Naive thymus-derived CD4-positive, alpha-beta T cell (primary cell): ENCODE measurements around the gene PLEKHA1. TPM values are rescaled to one million over a fixed set of nuclear protein-coding genes. Genes with fewer than 3 reads are reported as not detected.

Experiments
- ATAC-seq: fragments of 150-1000 bp; cut with Tn5 transposase; 2 replicates; pipeline ENCODE4 v1.10.0; 2021; ENCODE audit warnings: mild to moderate bottlenecking, moderate library complexity
- CTCF ChIA-PET: fragments of 350-600 bp; sonication (Branson Sonifier 250); formaldehyde crosslinking; loops from one replicate; lab custom pipeline; 2021; ENCODE audit warnings: antibody characterized with exemption; lab: Charles Lee
- POLR2A ChIA-PET: fragments of 350-600 bp; sonication (Branson Sonifier 250); formaldehyde crosslinking; loops from one replicate; lab custom pipeline; 2021; ENCODE audit warnings: antibody characterized with exemption, inconsistent platforms; lab: Charles Lee
- DNase-seq, 9 donors: peaks; one replicate each; pipeline versions ENCODE4 v3.0.0 to v3.0.0-alpha.2; 2020 to 2022; ENCODE audit warnings: mixed read lengths in 1 of 9
- H3K27ac ChIP-seq: one replicate; pipeline ENCODE4 v1.7.0; 2013; ENCODE audit warnings: mild to moderate bottlenecking, low read depth, low read length, moderate library complexity
- H3K27me3 ChIP-seq, 2 donors: one replicate each; pipeline ENCODE4 v1.7.0; 2013; ENCODE audit warnings: low read length in 2 of 2, mild to moderate bottlenecking in 2 of 2, moderate library complexity in 2 of 2; ENCODE audit not compliant: control insufficient read depth in 2 of 2, insufficient read depth in 2 of 2
- H3K36me3 ChIP-seq, 3 experiments: 1 replicate in 2 of 3; 2 replicates in 1 of 3; pipeline ENCODE4 v1.7.0; 2013; ENCODE audit warnings: low read length in 3 of 3, mild to moderate bottlenecking in 3 of 3, moderate library complexity in 1 of 3; ENCODE audit not compliant: insufficient read depth in 3 of 3, control insufficient read depth in 2 of 3
- H3K4me1 ChIP-seq, 2 donors: one replicate each; pipeline ENCODE4 v1.7.0; 2013; ENCODE audit warnings: low read length in 2 of 2, mild to moderate bottlenecking in 2 of 2, moderate library complexity in 1 of 2; ENCODE audit not compliant: control insufficient read depth in 2 of 2, insufficient read depth in 2 of 2
- H3K4me3 ChIP-seq: 2 replicates; pipeline ENCODE4 v1.7.0; 2013; ENCODE audit warnings: mild to moderate bottlenecking, low read length
- H3K9me3 ChIP-seq, 3 experiments: 1 replicate in 2 of 3; 2 replicates in 1 of 3; pipeline ENCODE4 v1.7.0; 2013; ENCODE audit warnings: low read length in 3 of 3; ENCODE audit not compliant: control insufficient read depth in 2 of 3
- H3K27ac Mint-ChIP-seq, 9 donors: one replicate each; pipeline ENCODE4 v1.8.0; 2020 to 2022; ENCODE audit warnings: mixed read lengths in 9 of 9, mild to moderate bottlenecking in 8 of 9, moderate library complexity in 5 of 9, inconsistent platforms in 2 of 9
- H3K27me3 Mint-ChIP-seq, 5 donors: one replicate each; pipeline ENCODE4 v1.8.0; 2021 to 2022; ENCODE audit warnings: mixed read lengths in 5 of 5, mild to moderate bottlenecking in 1 of 5
- H3K36me3 Mint-ChIP-seq, 5 donors: one replicate each; pipeline ENCODE4 v1.8.0; 2020 to 2022; ENCODE audit warnings: mixed read lengths in 5 of 5, mild to moderate bottlenecking in 3 of 5, inconsistent platforms in 1 of 5
- H3K4me1 Mint-ChIP-seq, 7 donors: one replicate each; pipeline ENCODE4 v1.8.0; 2020 to 2022; ENCODE audit warnings: mixed read lengths in 7 of 7, mild to moderate bottlenecking in 3 of 7, inconsistent platforms in 1 of 7
- H3K4me3 Mint-ChIP-seq, 10 donors: one replicate each; pipeline ENCODE4 v1.8.0; 2020 to 2022; ENCODE audit warnings: mild to moderate bottlenecking in 10 of 10, mixed read lengths in 10 of 10, moderate library complexity in 6 of 10, inconsistent platforms in 2 of 10
- H3K9me3 Mint-ChIP-seq, 11 donors: one replicate each; pipeline ENCODE4 v1.8.0; 2020 to 2022; ENCODE audit warnings: mixed read lengths in 11 of 11, mild to moderate bottlenecking in 4 of 11, inconsistent platforms in 1 of 11, moderate library complexity in 1 of 11
- intact Hi-C, 2 donors: fragments of 100-400 bp; cut with micrococcal nuclease; formaldehyde crosslinking; loops; one replicate each; pipeline ENCODE4 v1.15.1; 2023
- polyA plus RNA-seq, 2 donors: library from polyadenylated mRNA; unstranded; fragments of 300-500 nt; fragmentation: Illumina TruSeq; gene quantifications; one replicate each; pipeline ENCODE4 v1.2.3, GENCODE V29; 2021
- total RNA-seq, 6 experiments: library from RNA in 5 of 6; stranded (reverse) in 5 of 6; gene quantifications; 1 replicate in 5 of 6; 2 replicates in 1 of 6; pipeline ENCODE4 v1.2.3 and lab custom pipeline; 2021 to 2026

The PLEKHA1 gene
- total and polyA plus RNA-seq, 7 experiments from 2014 or later = 5.9 to 100 (median 87.2) TPM

GRCh38 chr10:122461367-122461728 is 86.8 kb downstream of the PLEKHA1 start, which contains the start of gene HTRA1:
TSS of gene HTRA1 (plus strand) at chr10:122461553. CDS start at chr10:122461653, 100 bp downstream.
- H3K9me3 Mint-ChIP-seq = no peaks in the 10 kb centered on the region
- peaks cover 69 to 77% (median 70%) of the 10 kb centered on the region in 5 donors for H3K27me3 Mint-ChIP-seq
- Histone ChIP-seq H3K4me3 (peak within 1 kb of the TSS; percentile 39), H3K27me3 (peaks cover 13 to 23% of the 10 kb centered on the region in 2 donors), H3K27ac (no peak within 1 kb of the TSS), H3K4me1 (peaks cover 0 to 7% of the 10 kb centered on the region in 2 donors), H3K9me3 (no peaks in the 10 kb centered on the region), H3K36me3 (no peaks in the 10 kb centered on the region)
- peak within 1 kb of the TSS; percentile 67 to 89 (median 78) for H3K4me3 Mint-ChIP-seq
- DNase-seq (no peak), ATAC-seq (no peak)
- peaks cover 6 to 20% (median 17%) of the 10 kb centered on the region in 7 donors for H3K4me1 Mint-ChIP-seq
- intact Hi-C loops = no loop called here
- ChIA-PET POLR2A (no interaction called here), CTCF (no interaction called here)
- no peak within 1 kb of the TSS for H3K27ac Mint-ChIP-seq
- H3K36me3 Mint-ChIP-seq = no peaks in the 10 kb centered on the region

DNA sequence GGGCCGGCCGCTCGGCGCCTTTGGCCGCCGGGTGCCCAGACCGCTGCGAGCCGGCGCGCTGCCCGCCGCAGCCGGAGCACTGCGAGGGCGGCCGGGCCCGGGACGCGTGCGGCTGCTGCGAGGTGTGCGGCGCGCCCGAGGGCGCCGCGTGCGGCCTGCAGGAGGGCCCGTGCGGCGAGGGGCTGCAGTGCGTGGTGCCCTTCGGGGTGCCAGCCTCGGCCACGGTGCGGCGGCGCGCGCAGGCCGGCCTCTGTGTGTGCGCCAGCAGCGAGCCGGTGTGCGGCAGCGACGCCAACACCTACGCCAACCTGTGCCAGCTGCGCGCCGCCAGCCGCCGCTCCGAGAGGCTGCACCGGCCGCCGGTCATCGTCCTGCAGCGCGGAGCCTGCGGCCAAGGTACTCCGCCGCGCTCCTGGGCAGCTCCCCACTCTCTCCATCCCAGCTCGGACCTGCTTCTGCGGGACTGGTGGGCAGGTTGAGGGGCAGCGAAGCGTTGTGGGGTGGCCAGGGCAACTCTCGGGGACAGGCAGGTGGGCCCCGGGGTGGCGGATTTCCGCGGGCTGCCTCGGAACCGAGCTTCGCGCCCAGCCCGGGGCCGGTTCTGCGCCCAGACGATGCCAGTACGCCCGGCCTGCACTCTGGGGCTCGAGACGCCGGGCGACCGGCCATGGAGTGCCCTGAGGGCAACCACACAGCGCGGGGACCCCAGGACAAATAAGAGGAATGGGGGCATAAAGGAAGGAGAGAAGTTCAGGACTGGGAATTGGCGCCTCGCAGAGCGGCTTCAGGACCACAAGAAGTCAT is 87.4 kb downstream of the PLEKHA1 start:
- POLR2A ChIA-PET = no interaction called here
- peak overlapping the region; percentile 67 to 89 (median 78) for H3K4me3 Mint-ChIP-seq
- no peak overlapping the region for H3K27ac Mint-ChIP-seq
- H3K4me1 ChIP-seq = peaks cover 0 to 7% of the 10 kb centered on the region in 2 donors
- peak; percentile 43 for ATAC-seq
- H3K9me3 Mint-ChIP-seq = no peaks in the 10 kb centered on the region
- H3K4me1 Mint-ChIP-seq = peaks cover 6 to 20% (median 17%) of the 10 kb centered on the region in 7 donors
- no peaks in the 10 kb centered on the region for H3K36me3 ChIP-seq
- H3K9me3 ChIP-seq = no peaks in the 10 kb centered on the region
- H3K27me3 ChIP-seq = peaks cover 13 to 20% of the 10 kb centered on the region in 2 donors
- CTCF ChIA-PET = no interaction called here
- intact Hi-C loops = no loop called here
- DNase-seq = no peak
- no peaks in the 10 kb centered on the region for H3K36me3 Mint-ChIP-seq
- H3K27ac ChIP-seq = no peak overlapping the region
- H3K4me3 ChIP-seq = peak overlapping the region; percentile 39
- H3K27me3 Mint-ChIP-seq = peaks cover 65 to 72% (median 68%) of the 10 kb centered on the region in 5 donors

DNA sequence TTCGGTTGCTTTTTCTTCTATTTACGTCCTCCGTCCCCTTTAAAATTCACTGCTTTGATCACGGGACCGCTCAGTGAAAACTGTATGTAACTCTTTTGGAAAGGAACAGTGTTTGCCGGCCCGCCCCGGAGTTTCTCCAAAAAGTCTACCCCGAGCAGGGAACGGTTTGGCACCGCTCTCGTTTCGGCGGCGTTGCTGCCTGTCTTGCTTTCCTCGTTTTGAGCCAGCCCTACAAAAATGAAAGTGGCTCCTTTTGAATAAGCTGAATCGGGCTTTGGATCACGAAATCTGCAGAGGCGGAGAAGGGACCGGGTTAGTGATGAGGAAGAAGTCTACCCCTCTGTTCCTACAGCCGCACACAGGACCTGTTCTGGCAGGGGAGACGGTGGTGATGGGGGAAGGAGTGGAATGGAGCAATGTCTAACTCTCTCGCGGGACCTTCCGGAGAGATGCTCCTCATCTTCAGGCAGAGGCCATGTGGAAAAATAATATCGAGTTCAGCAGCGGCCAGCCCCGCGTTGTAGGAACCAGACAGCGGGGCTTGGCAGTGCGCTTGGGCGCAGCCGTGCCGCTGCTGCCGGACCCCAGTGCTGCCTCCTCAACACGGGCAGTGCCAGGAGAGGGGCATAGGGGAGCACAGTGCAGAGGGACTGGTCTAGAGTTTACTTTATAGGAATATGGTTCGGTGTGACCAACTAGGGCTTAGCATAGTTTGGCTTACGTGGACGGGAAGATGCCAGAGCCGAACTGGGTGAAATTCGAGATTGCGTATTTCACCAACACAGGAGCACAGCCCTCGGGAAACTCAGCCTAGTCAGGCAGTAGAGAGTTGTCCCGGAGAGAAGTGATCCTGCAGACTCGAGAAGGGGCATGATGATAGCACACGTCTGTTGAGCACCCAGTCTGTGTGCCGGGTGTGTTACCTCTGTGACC is 88.3 kb downstream of the PLEKHA1 start:
- POLR2A ChIA-PET = no interaction called here
- peaks cover 6 to 20% (median 17%) of the 10 kb centered on the region in 7 donors for H3K4me1 Mint-ChIP-seq
- H3K36me3 ChIP-seq = no peaks in the 10 kb centered on the region
- no peaks in the 10 kb centered on the region for H3K36me3 Mint-ChIP-seq
- CTCF ChIA-PET = no interaction called here
- H3K27me3 Mint-ChIP-seq = peaks cover 61 to 77% (median 68%) of the 10 kb centered on the region in 5 donors
- no peaks in the 10 kb centered on the region for H3K9me3 Mint-ChIP-seq
- peaks cover 0 to 7% of the 10 kb centered on the region in 2 donors for H3K4me1 ChIP-seq
- no peaks in the 10 kb centered on the region for H3K9me3 ChIP-seq
- DNase-seq = no peak
- ATAC-seq = peak; percentile 24
- peaks cover 13 to 20% of the 10 kb centered on the region in 2 donors for H3K27me3 ChIP-seq
- H3K4me3 ChIP-seq = peak overlapping the region; percentile 39
- H3K4me3 Mint-ChIP-seq = peak overlapping the region; percentile 67 to 89 (median 78)
- intact Hi-C loops = no loop called here
- no peak overlapping the region for H3K27ac ChIP-seq
- no peak overlapping the region for H3K27ac Mint-ChIP-seq

- Mint-ChIP-seq H3K4me1 (peaks cover 6 to 20% (median 17%) of the 10 kb centered on the region in 7 donors), H3K27ac (no peak overlapping the region), H3K9me3 (no peaks in the 10 kb centered on the region), H3K27me3 (peaks cover 52 to 75% (median 63%) of the 10 kb centered on the region in 5 donors), H3K36me3 (no peaks in the 10 kb centered on the region), H3K4me3 (peak overlapping the region in 8 of 10 donors; percentile 43 to 89 (median 78))
- intact Hi-C loops = no loop called here
- no peak overlapping the region for H3K4me3 ChIP-seq
- POLR2A ChIA-PET = no interaction called here
- no peak overlapping the region for H3K27ac ChIP-seq
- peaks cover 0 to 7% of the 10 kb centered on the region in 2 donors for H3K4me1 ChIP-seq
- H3K27me3 ChIP-seq = peaks cover 8 to 18% of the 10 kb centered on the region in 2 donors
- no peaks in the 10 kb centered on the region for H3K9me3 ChIP-seq
- CTCF ChIA-PET = no interaction called here
- no peaks in the 10 kb centered on the region for H3K36me3 ChIP-seq
- no peak for ATAC-seq
- DNase-seq = no peak
Measured at GRCh38 chr10:122463466-122464249, 89.2 kb downstream of the PLEKHA1 start.

- Histone ChIP-seq H3K4me3 (no peak overlapping the region), H3K27me3 (peaks cover 2 to 13% of the 10 kb centered on the region in 2 donors), H3K27ac (no peak overlapping the region), H3K9me3 (no peaks in the 10 kb centered on the region), H3K36me3 (no peaks in the 10 kb centered on the region), H3K4me1 (peaks cover 0 to 7% of the 10 kb centered on the region in 2 donors)
- DNase-seq (no peak), ATAC-seq (no peak)
- intact Hi-C loops = no loop called here
- Mint-ChIP-seq H3K4me3 (no peak overlapping the region), H3K27me3 (peaks cover 50 to 75% (median 60%) of the 10 kb centered on the region in 5 donors), H3K9me3 (no peaks in the 10 kb centered on the region), H3K4me1 (peaks cover 6 to 20% (median 13%) of the 10 kb centered on the region in 7 donors), H3K27ac (no peak overlapping the region), H3K36me3 (no peaks in the 10 kb centered on the region)
- ChIA-PET POLR2A (no interaction called here), CTCF (no interaction called here)
Measured at GRCh38 chr10:122464250-122464510, 89.7 kb downstream of the PLEKHA1 start.

- H3K4me1 ChIP-seq = peaks cover 0 to 7% of the 10 kb centered on the region in 2 donors
- DNase-seq (no peak), ATAC-seq (no peak)
- H3K27me3 ChIP-seq = peaks cover 0 to 11% of the 10 kb centered on the region in 2 donors
- Mint-ChIP-seq H3K27me3 (peaks cover 46 to 71% (median 57%) of the 10 kb centered on the region in 5 donors), H3K27ac (no peak overlapping the region), H3K4me3 (no peak overlapping the region), H3K9me3 (no peaks in the 10 kb centered on the region), H3K36me3 (no peaks in the 10 kb centered on the region), H3K4me1 (peaks cover 6 to 20% (median 12%) of the 10 kb centered on the region in 7 donors)
- H3K27ac ChIP-seq = no peak overlapping the region
- H3K9me3 ChIP-seq = no peaks in the 10 kb centered on the region
- H3K36me3 ChIP-seq = no peaks in the 10 kb centered on the region
- H3K4me3 ChIP-seq = no peak overlapping the region
- ChIA-PET CTCF (no interaction called here), POLR2A (no interaction called here)
- intact Hi-C loops = no loop called here
Measured at GRCh38 chr10:122464586-122464985, 90.1 kb downstream of the PLEKHA1 start.
